T-cell (primary cell): ENCODE data around the gene TRIM36. TPM values are rescaled to one million over a fixed set of nuclear protein-coding genes. Genes with fewer than 3 reads are reported as not detected.
A peak's percentile ranks its signal among the peaks of the same experiment; 100 is the strongest.

Experiments used
- ATAC-seq, 4 experiments: fragments of 200-7000 bp in 3 of 4; fragments of 150-1000 bp in 1 of 4; cut with Tn5 transposase; replicated peaks in 1 of 4; 1 replicate in 3 of 4; 2 replicates in 1 of 4; pipeline ENCODE4 v1.10.0; 2021; ENCODE audit warnings: moderate library complexity in 3 of 4, mild to moderate bottlenecking in 2 of 4, moderate number of reproducible peaks in 1 of 4
- CTCF ChIA-PET, 2 donors: fragments of 300-600 bp; sonication (Branson Sonifier 250); formaldehyde crosslinking; loops; one replicate each; lab custom pipeline; 2022; ENCODE audit warnings: antibody characterized with exemption in 2 of 2; lab: Charles Lee
- POLR2A ChIA-PET, 2 donors: fragments of 300-600 bp; sonication (Branson Sonifier 250); formaldehyde crosslinking; loops; one replicate each; lab custom pipeline; 2022; ENCODE audit warnings: antibody characterized with exemption in 2 of 2; lab: Charles Lee
- DNase-seq, 35 experiments: peaks; one replicate each; pipeline versions ENCODE4 v3.0.0 to v3.0.0-alpha.2; 2013 to 2023
- H3K27ac ChIP-seq: one replicate; pipeline ENCODE4 v1.5.1; 2013; ENCODE audit warnings: low read length
- H3K27me3 ChIP-seq, 2 experiments: replicated peaks in 1 of 2; 1 replicate in 1 of 2; 2 replicates in 1 of 2; pipeline versions ENCODE4 v1.6.1 to v1.7.0; 2013; ENCODE audit warnings: low read length in 1 of 2, mixed read lengths in 1 of 2; ENCODE audit not compliant: control insufficient read depth in 2 of 2, insufficient read depth in 2 of 2; ENCODE audit errors: extremely low read depth in 1 of 2
- H3K36me3 ChIP-seq, 2 donors: 1 replicate in 1 of 2; 2 replicates in 1 of 2; pipeline versions ENCODE4 v1.6.1 to v1.7.0; 2013; ENCODE audit warnings: low read length in 1 of 2; ENCODE audit not compliant: control insufficient read depth in 2 of 2, insufficient read depth in 1 of 2; ENCODE audit errors: extremely low read depth in 1 of 2
- H3K4me1 ChIP-seq, 2 experiments: 1 replicate in 1 of 2; 2 replicates in 1 of 2; pipeline versions ENCODE4 v1.6.1 to v1.7.0; 2013; ENCODE audit warnings: low read length in 2 of 2, mixed read lengths in 1 of 2; ENCODE audit not compliant: insufficient read depth in 2 of 2, control insufficient read depth in 1 of 2; ENCODE audit errors: extremely low read depth in 1 of 2
- H3K4me3 ChIP-seq, 2 donors: 1 replicate in 1 of 2; 2 replicates in 1 of 2; pipeline versions ENCODE4 v1.5.1 to v1.7.0; 2013; ENCODE audit warnings: mild to moderate bottlenecking in 2 of 2, low read length in 1 of 2, moderate library complexity in 1 of 2; ENCODE audit not compliant: control insufficient read depth in 1 of 2; ENCODE audit errors: extremely low read depth in 1 of 2
- H3K9me3 ChIP-seq: 2 replicates; pipeline ENCODE4 v1.7.0; 2013
- H3K27ac Mint-ChIP-seq, 2 donors: one replicate each; pipeline ENCODE4 v1.8.0; 2020 to 2021; ENCODE audit warnings: mild to moderate bottlenecking in 2 of 2, mixed read lengths in 2 of 2
- H3K27me3 Mint-ChIP-seq, 2 donors: one replicate each; pipeline ENCODE4 v1.8.0; 2021 to 2022; ENCODE audit warnings: mixed read lengths in 2 of 2
- H3K36me3 Mint-ChIP-seq: one replicate; pipeline ENCODE4 v1.8.0; 2021; ENCODE audit warnings: mixed read lengths
- H3K4me1 Mint-ChIP-seq, 3 donors: one replicate each; pipeline ENCODE4 v1.8.0; 2020 to 2022; ENCODE audit warnings: mixed read lengths in 3 of 3, mild to moderate bottlenecking in 1 of 3
- H3K4me3 Mint-ChIP-seq, 3 donors: one replicate each; pipeline ENCODE4 v1.8.0; 2020 to 2022; ENCODE audit warnings: mild to moderate bottlenecking in 3 of 3, mixed read lengths in 3 of 3, moderate library complexity in 3 of 3
- H3K9me3 Mint-ChIP-seq, 3 donors: one replicate each; pipeline ENCODE4 v1.8.0; 2020 to 2022; ENCODE audit warnings: mixed read lengths in 3 of 3
- WGBS: methylation state at CpG from one replicate; pipeline ENCODE4 v1.1.5; 2013; ENCODE audit warnings: missing lambda C conversion rate; ENCODE audit not compliant: insufficient coverage; 5-methylcytosine and 5-hydroxymethylcytosine counted together
- total RNA-seq, 35 experiments: library from RNA in 6 of 35; stranded (reverse) in 6 of 35; fragments of 120-200 nt in 1 of 35; gene quantifications; one replicate each; pipeline versions ENCODE4 v1.2.1 to v1.2.4 and lab custom pipeline; 2013 to 2026

TRIM36 gene
- total RNA-seq, 5 donors from 2014 or later (not counting 1 experiment from before 2014, with no cell fraction given) = 0.26 to 0.53 (median 0.35) TPM; not detected in 2

GRCh38 chr5:115184770-115185169 lies 15.1 kb upstream of the TRIM36 start:
- peaks cover 3% of the 10 kb centered on the region for H3K36me3 Mint-ChIP-seq
- peaks cover 0 to 11% (median 0%) of the 10 kb centered on the region in 3 donors for H3K9me3 Mint-ChIP-seq
- peaks cover 47% of the 10 kb centered on the region in 2 donors for H3K27me3 Mint-ChIP-seq
- peaks cover 3% of the 10 kb centered on the region for H3K9me3 ChIP-seq
- H3K27ac ChIP-seq = no peak overlapping the region
- ChIA-PET CTCF (no interaction called here), POLR2A (no interaction called here)
- ATAC-seq (no peak), DNase-seq (no peak)
- no CpG with 5 or more reads among the region's 2 CpGs for WGBS
- no peaks in the 10 kb centered on the region for H3K36me3 ChIP-seq
- H3K27me3 ChIP-seq = peaks cover 14 to 20% of the 10 kb centered on the region in 2 experiments
- H3K27ac Mint-ChIP-seq = no peak overlapping the region
- H3K4me1 ChIP-seq = peaks cover 0 to 8% of the 10 kb centered on the region in 2 experiments
- no peak overlapping the region for H3K4me3 ChIP-seq
- no peak overlapping the region for H3K4me3 Mint-ChIP-seq
- peaks cover 7 to 10% (median 10%) of the 10 kb centered on the region in 3 donors for H3K4me1 Mint-ChIP-seq

- Histone ChIP-seq H3K36me3 (no peaks in the 10 kb centered on the region), H3K4me3 (no peak overlapping the region), H3K9me3 (peaks cover 3% of the 10 kb centered on the region), H3K27me3 (peaks cover 28 to 41% of the 10 kb centered on the region in 2 experiments), H3K4me1 (peaks cover 2 to 17% of the 10 kb centered on the region in 2 experiments), H3K27ac (no peak overlapping the region)
- ChIA-PET POLR2A (interaction anchor here in 1 of 2 donors (0.6 kb wide), 1 partner anchor 393 kb away, joined by 6 read pairs; no protein-coding TSS in a partner anchor), CTCF (interaction anchor here (0.5 to 0.9 kb wide), 2 partner anchors 65 to 657 kb away, joined by 3 to 7 read pairs; no protein-coding TSS in a partner anchor)
- peaks cover 3% of the 10 kb centered on the region for H3K36me3 Mint-ChIP-seq
- H3K4me3 Mint-ChIP-seq = no peak overlapping the region
- DNase-seq (no peak), ATAC-seq (no peak)
- H3K27me3 Mint-ChIP-seq = peaks cover 67 to 72% of the 10 kb centered on the region in 2 donors
- peaks cover 7 to 13% (median 11%) of the 10 kb centered on the region in 3 donors for H3K4me1 Mint-ChIP-seq
- no peak overlapping the region for H3K27ac Mint-ChIP-seq
- peaks cover 0 to 11% (median 0%) of the 10 kb centered on the region in 3 donors for H3K9me3 Mint-ChIP-seq
Measured at GRCh38 chr5:115181757-115182156, 12.0 kb upstream of the TRIM36 start.

- peak overlapping the region; percentile 74 to 90 (median 74) for H3K4me3 Mint-ChIP-seq
- DNase-seq (peak in 6 of 35 experiments; percentile 12 to 41 (median 17)), ATAC-seq (peak; percentile 63 to 79 (median 69))
- H3K4me1 Mint-ChIP-seq = peaks cover 7 to 13% (median 11%) of the 10 kb centered on the region in 3 donors
- WGBS = under 1% methylated on average over 41 of the region's 54 CpGs
- ChIA-PET CTCF (interaction anchor here in 1 of 2 donors (0.6 kb wide), 1 partner anchor 87 kb away, joined by 3 read pairs; no protein-coding TSS in a partner anchor), POLR2A (no interaction called here)
- H3K9me3 ChIP-seq = peaks cover 3% of the 10 kb centered on the region
- H3K36me3 Mint-ChIP-seq = peaks cover 3% of the 10 kb centered on the region
- peaks cover 31 to 42% of the 10 kb centered on the region in 2 experiments for H3K27me3 ChIP-seq
- peak overlapping the region; percentile 37 to 69 for H3K4me3 ChIP-seq
- peaks cover 72 to 74% of the 10 kb centered on the region in 2 donors for H3K27me3 Mint-ChIP-seq
- H3K9me3 Mint-ChIP-seq = peaks cover 0 to 11% (median 0%) of the 10 kb centered on the region in 3 donors
- H3K27ac Mint-ChIP-seq = no peak overlapping the region
- H3K27ac ChIP-seq = no peak overlapping the region
- H3K36me3 ChIP-seq = no peaks in the 10 kb centered on the region
- peaks cover 2 to 17% of the 10 kb centered on the region in 2 experiments for H3K4me1 ChIP-seq
Measured at GRCh38 chr5:115180165-115180709, 10.5 kb upstream of the TRIM36 start.

- Mint-ChIP-seq H3K4me3 (peak overlapping the region; percentile 74 to 90 (median 74)), H3K9me3 (peaks cover 0 to 9% (median 0%) of the 10 kb centered on the region in 3 donors), H3K4me1 (peaks cover 7 to 13% (median 11%) of the 10 kb centered on the region in 3 donors), H3K36me3 (peaks cover under 1% of the 10 kb centered on the region), H3K27ac (no peak overlapping the region), H3K27me3 (peaks cover 70 to 74% of the 10 kb centered on the region in 2 donors)
- DNase-seq = no peak
- H3K9me3 ChIP-seq = peaks cover 3% of the 10 kb centered on the region
- no peak overlapping the region for H3K27ac ChIP-seq
- peak; percentile 24 to 60 (median 40) for ATAC-seq
- peaks cover 31 to 42% of the 10 kb centered on the region in 2 experiments for H3K27me3 ChIP-seq
- H3K4me3 ChIP-seq = peak overlapping the region; percentile 37 to 69
- WGBS = 8% methylated on average over 54 of the region's 56 CpGs
- CTCF ChIA-PET = interaction anchor here in 1 of 2 donors (0.6 kb wide), 1 partner anchor 87 kb away, joined by 3 read pairs; no protein-coding TSS in a partner anchor
- peaks cover 2 to 17% of the 10 kb centered on the region in 2 experiments for H3K4me1 ChIP-seq
- POLR2A ChIA-PET = no interaction called here
- no peaks in the 10 kb centered on the region for H3K36me3 ChIP-seq
Measured at GRCh38 chr5:115179394-115180164, 9.9 kb upstream of the TRIM36 start.

- CTCF ChIA-PET = interaction anchor here in 1 of 2 donors (0.5 kb wide), 1 partner anchor 77 kb away, joined by 4 read pairs; no protein-coding TSS in a partner anchor
- no peaks in the 10 kb centered on the region for H3K36me3 ChIP-seq
- H3K9me3 ChIP-seq = peaks cover 3% of the 10 kb centered on the region
- POLR2A ChIA-PET = no interaction called here
- H3K27me3 ChIP-seq = peaks cover 26 to 42% of the 10 kb centered on the region in 2 experiments
- WGBS = 27% methylated on average over 30 of the region's 30 CpGs
- Mint-ChIP-seq H3K27ac (no peak overlapping the region), H3K4me1 (peaks cover 7 to 13% (median 11%) of the 10 kb centered on the region in 3 donors), H3K27me3 (peaks cover 70 to 73% of the 10 kb centered on the region in 2 donors), H3K36me3 (no peaks in the 10 kb centered on the region), H3K9me3 (peaks cover 0 to 3% (median 0%) of the 10 kb centered on the region in 3 donors), H3K4me3 (peak overlapping the region in 2 of 3 donors; percentile 6 to 90)
- H3K4me1 ChIP-seq = peaks cover 2 to 17% of the 10 kb centered on the region in 2 experiments
- H3K4me3 ChIP-seq = peak overlapping the region in 1 of 2 donors; percentile 69
- no peak overlapping the region for H3K27ac ChIP-seq
- DNase-seq (no peak), ATAC-seq (peak in 1 of 4 experiments; percentile 16)
Measured at GRCh38 chr5:115179030-115179393, 9.3 kb upstream of the TRIM36 start.
